Measurements from ENCODE around the gene CPM. TPM values are rescaled to one million over a fixed set of nuclear protein-coding genes. Genes with fewer than 3 reads are reported as not detected.

CPM gene
- total and polyA plus RNA-seq, 4 donors: 14.2 to 65.0 (median 24.0) TPM

GRCh38 chr12:68940731-68941130 is 7.8 kb upstream of the CPM start:
- no peak overlapping the region for H3K4me3 ChIP-seq (ENCODE audit: low read depth in 1 of 3, low read length in 3 of 3)
- TF ChIP-seq FOXA2 (IDR thresholded peaks at IDR 0.05) (no peak), JUND (IDR thresholded peaks at IDR 0.05) (no peak), YY1 (IDR thresholded peaks at IDR 0.05) (no peak), SP1 (IDR thresholded peaks at IDR 0.05) (no peak), HNF4A (conservative IDR thresholded peaks at IDR 0.05) (peak in 1 of 2 donors; percentile 13), EGR1 (IDR thresholded peaks at IDR 0.05; ENCODE audit: low read depth in 2 of 2) (no peak), RAD21 (IDR thresholded peaks at IDR 0.05) (peak in 1 of 2 donors; percentile 21), HNF4G (IDR thresholded peaks at IDR 0.05) (no peak), RXRA (IDR thresholded peaks at IDR 0.05) (no peak)
- TF ChIP-seq, protein P1, sequence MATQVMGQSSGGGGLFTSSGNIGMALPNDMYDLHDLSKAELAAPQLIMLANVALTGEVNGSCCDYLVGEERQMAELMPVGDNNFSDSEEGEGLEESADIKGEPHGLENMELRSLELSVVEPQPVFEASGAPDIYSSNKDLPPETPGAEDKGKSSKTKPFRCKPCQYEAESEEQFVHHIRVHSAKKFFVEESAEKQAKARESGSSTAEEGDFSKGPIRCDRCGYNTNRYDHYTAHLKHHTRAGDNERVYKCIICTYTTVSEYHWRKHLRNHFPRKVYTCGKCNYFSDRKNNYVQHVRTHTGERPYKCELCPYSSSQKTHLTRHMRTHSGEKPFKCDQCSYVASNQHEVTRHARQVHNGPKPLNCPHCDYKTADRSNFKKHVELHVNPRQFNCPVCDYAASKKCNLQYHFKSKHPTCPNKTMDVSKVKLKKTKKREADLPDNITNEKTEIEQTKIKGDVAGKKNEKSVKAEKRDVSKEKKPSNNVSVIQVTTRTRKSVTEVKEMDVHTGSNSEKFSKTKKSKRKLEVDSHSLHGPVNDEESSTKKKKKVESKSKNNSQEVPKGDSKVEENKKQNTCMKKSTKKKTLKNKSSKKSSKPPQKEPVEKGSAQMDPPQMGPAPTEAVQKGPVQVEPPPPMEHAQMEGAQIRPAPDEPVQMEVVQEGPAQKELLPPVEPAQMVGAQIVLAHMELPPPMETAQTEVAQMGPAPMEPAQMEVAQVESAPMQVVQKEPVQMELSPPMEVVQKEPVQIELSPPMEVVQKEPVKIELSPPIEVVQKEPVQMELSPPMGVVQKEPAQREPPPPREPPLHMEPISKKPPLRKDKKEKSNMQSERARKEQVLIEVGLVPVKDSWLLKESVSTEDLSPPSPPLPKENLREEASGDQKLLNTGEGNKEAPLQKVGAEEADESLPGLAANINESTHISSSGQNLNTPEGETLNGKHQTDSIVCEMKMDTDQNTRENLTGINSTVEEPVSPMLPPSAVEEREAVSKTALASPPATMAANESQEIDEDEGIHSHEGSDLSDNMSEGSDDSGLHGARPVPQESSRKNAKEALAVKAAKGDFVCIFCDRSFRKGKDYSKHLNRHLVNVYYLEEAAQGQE (IDR thresholded peaks at IDR 0.05): no peak
- TF ChIP-seq, protein P2, sequence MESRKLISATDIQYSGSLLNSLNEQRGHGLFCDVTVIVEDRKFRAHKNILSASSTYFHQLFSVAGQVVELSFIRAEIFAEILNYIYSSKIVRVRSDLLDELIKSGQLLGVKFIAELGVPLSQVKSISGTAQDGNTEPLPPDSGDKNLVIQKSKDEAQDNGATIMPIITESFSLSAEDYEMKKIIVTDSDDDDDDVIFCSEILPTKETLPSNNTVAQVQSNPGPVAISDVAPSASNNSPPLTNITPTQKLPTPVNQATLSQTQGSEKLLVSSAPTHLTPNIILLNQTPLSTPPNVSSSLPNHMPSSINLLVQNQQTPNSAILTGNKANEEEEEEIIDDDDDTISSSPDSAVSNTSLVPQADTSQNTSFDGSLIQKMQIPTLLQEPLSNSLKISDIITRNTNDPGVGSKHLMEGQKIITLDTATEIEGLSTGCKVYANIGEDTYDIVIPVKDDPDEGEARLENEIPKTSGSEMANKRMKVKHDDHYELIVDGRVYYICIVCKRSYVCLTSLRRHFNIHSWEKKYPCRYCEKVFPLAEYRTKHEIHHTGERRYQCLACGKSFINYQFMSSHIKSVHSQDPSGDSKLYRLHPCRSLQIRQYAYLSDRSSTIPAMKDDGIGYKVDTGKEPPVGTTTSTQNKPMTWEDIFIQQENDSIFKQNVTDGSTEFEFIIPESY (IDR thresholded peaks at IDR 0.05): no peak
- TF ChIP-seq, protein P3, sequence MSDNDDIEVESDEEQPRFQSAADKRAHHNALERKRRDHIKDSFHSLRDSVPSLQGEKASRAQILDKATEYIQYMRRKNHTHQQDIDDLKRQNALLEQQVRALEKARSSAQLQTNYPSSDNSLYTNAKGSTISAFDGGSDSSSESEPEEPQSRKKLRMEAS (IDR thresholded peaks at IDR 0.05): no peak
- H3K27ac ChIP-seq (ENCODE audit: low read depth in 1 of 2, low read length in 2 of 2): peak overlapping the region; percentile 37 to 40
- DNase-seq (ENCODE audit: low spot score): no peak
- no peaks in the 10 kb centered on the region for H3K9me3 ChIP-seq (ENCODE audit: control insufficient read depth in 4 of 4, low read length in 3 of 4)
- no peaks in the 10 kb centered on the region for H3K36me3 ChIP-seq (ENCODE audit: control insufficient read depth in 4 of 4, insufficient read depth in 3 of 4, low read depth in 1 of 4, low read length in 3 of 4)
- no peak overlapping the region for H3K9ac ChIP-seq (ENCODE audit: low read depth in 1 of 2, low read length in 2 of 2)
- no peaks in the 10 kb centered on the region for H3K27me3 ChIP-seq (ENCODE audit: control insufficient read depth in 4 of 4, insufficient read depth in 4 of 4, low read length in 3 of 4)
- peaks cover 4 to 27% (median 9%) of the 10 kb centered on the region in 4 donors for H3K4me1 ChIP-seq (ENCODE audit: control insufficient read depth in 4 of 4, insufficient read depth in 4 of 4, low read length in 3 of 4)

DNA sequence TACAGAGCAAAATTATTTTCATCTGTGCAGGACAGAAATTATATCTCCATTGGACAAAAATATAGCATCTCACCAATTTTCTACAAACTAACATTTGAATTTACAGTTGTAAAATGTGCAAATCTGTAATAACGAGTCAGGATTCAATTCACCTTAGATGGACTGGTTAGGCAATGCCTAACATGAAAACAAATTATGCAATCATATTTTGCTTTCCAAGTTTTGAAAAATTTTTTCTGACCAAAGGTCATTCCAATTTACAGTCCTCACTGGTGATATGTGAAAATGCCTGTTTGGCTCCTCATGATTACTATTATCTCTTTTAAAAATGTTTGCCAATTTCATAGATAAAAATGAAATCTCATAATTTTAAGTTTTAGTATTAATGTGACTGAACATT is 6.5 kb upstream of the CPM start:
- TF ChIP-seq NR2F2 (IDR thresholded peaks at IDR 0.05): peak; percentile 10
- TF ChIP-seq TAF1 (conservative IDR thresholded peaks at IDR 0.05): no peak
- peak; percentile 20 to 39 for TF ChIP-seq HNF4A (conservative IDR thresholded peaks at IDR 0.05)
- TF ChIP-seq RXRA (IDR thresholded peaks at IDR 0.05): peak; percentile 34 to 61
- TF ChIP-seq RAD21 (IDR thresholded peaks at IDR 0.05): peak in 1 of 2 donors; percentile 19
- Histone ChIP-seq H3K9ac (ENCODE audit: low read depth in 1 of 2, low read length in 2 of 2) (no peak overlapping the region), H3K9me3 (ENCODE audit: control insufficient read depth in 4 of 4, low read length in 3 of 4) (no peaks in the 10 kb centered on the region), H3K4me1 (ENCODE audit: control insufficient read depth in 4 of 4, insufficient read depth in 4 of 4, low read length in 3 of 4) (peaks cover 4 to 27% (median 9%) of the 10 kb centered on the region in 4 donors), H3K27me3 (ENCODE audit: control insufficient read depth in 4 of 4, insufficient read depth in 4 of 4, low read length in 3 of 4) (no peaks in the 10 kb centered on the region), H3K4me3 (ENCODE audit: low read depth in 1 of 3, low read length in 3 of 3) (no peak overlapping the region), H3K27ac (ENCODE audit: low read depth in 1 of 2, low read length in 2 of 2) (peak overlapping the region in 1 of 2 donors; percentile 44), H3K36me3 (ENCODE audit: control insufficient read depth in 4 of 4, insufficient read depth in 3 of 4, low read depth in 1 of 4, low read length in 3 of 4) (no peaks in the 10 kb centered on the region)
- WGBS: 25% methylated on average over 1 of the region's 1 CpG
- no peak for DNase-seq (ENCODE audit: low spot score)

DNA sequence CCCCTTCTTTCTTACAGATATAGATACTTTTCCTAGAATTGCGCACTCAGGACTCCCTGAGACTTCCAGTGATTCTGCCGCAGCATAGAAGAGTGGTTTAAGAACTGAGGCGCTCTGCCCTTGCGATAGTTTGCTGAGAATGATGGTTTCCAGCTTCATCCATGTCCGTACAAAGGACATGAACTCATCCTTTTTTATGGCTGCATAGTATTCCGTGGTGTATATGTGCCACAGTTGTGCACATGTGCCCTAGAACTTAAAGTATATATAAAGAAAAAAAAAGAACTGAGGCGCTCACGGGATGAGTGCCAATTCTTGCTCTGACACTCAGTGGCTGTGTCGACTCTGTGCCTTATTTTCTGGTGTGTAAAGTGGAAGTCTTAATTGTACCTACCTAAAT is 1.4 kb upstream of the CPM start:
- no peak overlapping the region for H3K4me3 ChIP-seq (ENCODE audit: low read depth in 1 of 3, low read length in 3 of 3)
- H3K27me3 ChIP-seq (ENCODE audit: control insufficient read depth in 4 of 4, insufficient read depth in 4 of 4, low read length in 3 of 4): no peaks in the 10 kb centered on the region
- 95% methylated on average over 9 of the region's 9 CpGs for WGBS
- H3K4me1 ChIP-seq (ENCODE audit: control insufficient read depth in 4 of 4, insufficient read depth in 4 of 4, low read length in 3 of 4): peaks cover 0 to 16% (median 5%) of the 10 kb centered on the region in 4 donors
- no peak overlapping the region for H3K9ac ChIP-seq (ENCODE audit: low read depth in 1 of 2, low read length in 2 of 2)
- no peaks in the 10 kb centered on the region for H3K36me3 ChIP-seq (ENCODE audit: control insufficient read depth in 4 of 4, insufficient read depth in 3 of 4, low read depth in 1 of 4, low read length in 3 of 4)
- DNase-seq (ENCODE audit: low spot score): no peak
- no peaks in the 10 kb centered on the region for H3K9me3 ChIP-seq (ENCODE audit: control insufficient read depth in 4 of 4, low read length in 3 of 4)
- H3K27ac ChIP-seq (ENCODE audit: low read depth in 1 of 2, low read length in 2 of 2): no peak overlapping the region
- no peak for TF ChIP-seq SP1 (IDR thresholded peaks at IDR 0.05)
- no peak for TF ChIP-seq TAF1 (conservative IDR thresholded peaks at IDR 0.05)
- TF ChIP-seq, protein P2 (IDR thresholded peaks at IDR 0.05): no peak
- TF ChIP-seq CTCF (IDR thresholded peaks at IDR 0.05; ENCODE audit: low read depth, low read length, missing input control): no peak
- TF ChIP-seq, protein P3 (IDR thresholded peaks at IDR 0.05): no peak
- TF ChIP-seq FOXA2 (IDR thresholded peaks at IDR 0.05): no peak
- TF ChIP-seq HNF4G (IDR thresholded peaks at IDR 0.05): no peak
- no peak for TF ChIP-seq GABPA (IDR thresholded peaks at IDR 0.05 in 1 of 2, conservative IDR thresholded peaks at IDR 0.05 in 1 of 2)
- TF ChIP-seq HNF4A (conservative IDR thresholded peaks at IDR 0.05): no peak
- TF ChIP-seq EGR1 (IDR thresholded peaks at IDR 0.05; ENCODE audit: low read depth in 2 of 2): no peak
- TF ChIP-seq JUND (IDR thresholded peaks at IDR 0.05): no peak
- no peak for TF ChIP-seq ATF3 (IDR thresholded peaks at IDR 0.05)
